HepG2 (cell line): ENCODE data around the gene KDM5B. TPM values are rescaled to one million over a fixed set of nuclear protein-coding genes. Genes with fewer than 3 reads are reported as not detected.

ENCODE experiments used
- NFE2L1 ChIP-seq: sonication (generic); formaldehyde crosslinking; IDR thresholded peaks from 2 replicates; pipeline ENCODE4 v1.4.0; 2020; ENCODE audit warnings: missing genetic modification reagents, mild to moderate bottlenecking, borderline replicate concordance
- PAWR ChIP-seq: sonication (generic); formaldehyde crosslinking; IDR thresholded peaks from 2 replicates; pipeline ENCODE4 v1.4.0; 2020; ENCODE audit warnings: missing genetic modification reagents, mild to moderate bottlenecking, borderline replicate concordance
- POLR2AphosphoS2 ChIP-seq: IDR thresholded peaks from 2 replicates; pipeline ENCODE4 v1.6.1; 2011; ENCODE audit warnings: low read depth, low read length, improper control_type of control experiment
- RARG ChIP-seq: sonication (generic); formaldehyde crosslinking; IDR thresholded peaks from 2 replicates; pipeline ENCODE4 v1.4.0; 2020; ENCODE audit warnings: low read depth, mild to moderate bottlenecking, missing genetic modification reagents
- SIX4 ChIP-seq: sonication (generic); formaldehyde crosslinking; IDR thresholded peaks from 2 replicates; pipeline ENCODE4 v1.4.0; 2020; ENCODE audit warnings: missing genetic modification reagents
- SP2 ChIP-seq: sonication (generic); formaldehyde crosslinking; IDR thresholded peaks from 2 replicates; pipeline ENCODE4 v1.5.1; 2020; ENCODE audit warnings: mild to moderate bottlenecking, missing genetic modification reagents
- ZKSCAN1 ChIP-seq: fragments of 150-350 bp; IDR thresholded peaks from 2 replicates; pipeline ENCODE4 v1.6.1; 2014; ENCODE audit warnings: low read length
- ZNF33A ChIP-seq: sonication (generic); formaldehyde crosslinking; IDR thresholded peaks from 2 replicates; pipeline ENCODE4 v1.5.1; 2020; ENCODE audit warnings: missing genetic modification reagents, mild to moderate bottlenecking, moderate library complexity, borderline replicate concordance
- ZNF557 ChIP-seq: sonication (generic); formaldehyde crosslinking; IDR thresholded peaks from 2 replicates; pipeline ENCODE4 v1.4.0; 2020; ENCODE audit warnings: missing genetic modification reagents
- ZNF598 ChIP-seq: sonication (generic); formaldehyde crosslinking; IDR thresholded peaks from 2 replicates; pipeline ENCODE4 v1.5.1; 2020; ENCODE audit warnings: mild to moderate bottlenecking, missing genetic modification reagents, borderline replicate concordance
- ZNF792 ChIP-seq: IDR thresholded peaks from 2 replicates; pipeline ENCODE4 v1.6.1; 2016
- ZNF841 ChIP-seq: sonication (generic); formaldehyde crosslinking; IDR thresholded peaks from 2 replicates; pipeline ENCODE4 v1.8.1; 2023; ENCODE audit warnings: missing genetic modification reagents, borderline replicate concordance
- polyA plus RNA-seq, 8 experiments: library from polyadenylated mRNA; depleted of rRNA in 3 of 8; stranded (reverse) in 7 of 8; unstranded in 1 of 8; fragments of >200 nt; fragmentation: Illumina TruSeq in 4 of 8; extraction: Trizol in 4 of 8; gene quantifications; 2 replicates each; pipeline versions ENCODE4 v1.2.1 to v1.2.3, GENCODE V29; 2011 to 2016; ENCODE audit warnings: low read depth in 4 of 8, missing spikeins in 1 of 8, mixed read lengths in 1 of 8; ENCODE audit not compliant: insufficient read depth in 1 of 8
- total RNA-seq, 5 experiments: library from RNA; depleted of rRNA; stranded (reverse); fragments of >200 nt; fragmentation: Illumina TruSeq; extraction: Trizol; gene quantifications; 2 replicates each; pipeline ENCODE4 v1.2.3, GENCODE V29; 2016; ENCODE audit warnings: low read depth in 1 of 5
- TF ChIP-seq, protein P1 (sequence below): IDR thresholded peaks from 2 replicates; pipeline ENCODE4 v1.6.1; 2018; ENCODE audit warnings: missing genetic modification reagents, mild to moderate bottlenecking, missing compliant biosample characterization
- TF ChIP-seq, protein P2 (sequence below): sonication (generic); formaldehyde crosslinking; IDR thresholded peaks from 2 replicates; pipeline ENCODE4 v1.4.0; 2020; ENCODE audit warnings: missing genetic modification reagents, borderline replicate concordance
- TF ChIP-seq, protein P3 (sequence below): sonication (generic); formaldehyde crosslinking; IDR thresholded peaks from 2 replicates; pipeline ENCODE4 v1.5.1; 2020; ENCODE audit warnings: missing genetic modification reagents, mild to moderate bottlenecking, borderline replicate concordance
- TF ChIP-seq, protein P4 (sequence below): sonication (generic); formaldehyde crosslinking; IDR thresholded peaks from 2 replicates; pipeline ENCODE4 v1.5.1; 2020; ENCODE audit warnings: mild to moderate bottlenecking, missing genetic modification reagents, borderline replicate concordance

Gene KDM5B
- total and polyA plus RNA-seq, 2 of the 13 experiments (the other 11 are each of a cell fraction or from before 2014, with no cell fraction given) = 34.2 to 35.4 TPM

DNA sequence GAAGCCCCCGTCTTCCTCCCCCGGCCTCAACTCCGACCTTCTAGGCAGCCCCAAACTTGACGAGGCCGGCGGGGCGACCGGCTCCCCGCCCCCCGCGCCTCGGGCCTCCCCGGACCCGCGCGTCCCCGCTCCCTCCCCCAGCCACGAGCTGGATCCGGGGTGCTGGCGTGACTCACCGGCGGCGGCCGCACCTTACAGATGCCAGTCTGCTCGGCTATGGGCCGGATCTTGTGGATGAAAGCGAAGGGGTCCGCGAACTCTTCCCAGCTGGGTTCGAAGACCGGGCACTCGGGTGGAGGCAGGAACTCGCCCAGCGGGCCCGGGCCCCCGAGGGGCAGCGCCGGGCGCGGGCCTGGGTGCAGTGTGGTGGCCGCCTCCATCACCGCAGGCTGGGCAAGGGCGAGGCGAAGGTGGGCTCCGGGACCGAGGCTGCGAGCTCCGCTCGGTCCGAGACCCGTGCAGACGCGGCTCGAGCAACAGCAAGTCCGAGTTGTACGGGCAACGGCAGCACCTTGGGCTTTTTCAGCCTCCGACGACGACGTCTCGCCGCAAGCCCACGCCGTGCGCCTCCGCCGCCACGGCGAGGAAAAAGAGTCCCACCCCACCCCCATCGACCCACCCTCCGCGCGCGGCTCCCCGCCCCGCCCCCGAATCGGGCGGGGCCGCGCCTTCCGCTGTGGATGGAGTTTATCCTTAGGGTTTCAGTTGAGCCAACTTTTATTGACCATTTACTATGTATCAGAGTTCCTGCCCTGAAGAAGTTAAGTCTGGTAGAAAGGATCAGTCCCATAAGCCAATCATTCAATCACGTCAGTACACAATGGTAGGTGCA lies at the start of gene KDM5B (continued):
- TF ChIP-seq, protein P1, sequence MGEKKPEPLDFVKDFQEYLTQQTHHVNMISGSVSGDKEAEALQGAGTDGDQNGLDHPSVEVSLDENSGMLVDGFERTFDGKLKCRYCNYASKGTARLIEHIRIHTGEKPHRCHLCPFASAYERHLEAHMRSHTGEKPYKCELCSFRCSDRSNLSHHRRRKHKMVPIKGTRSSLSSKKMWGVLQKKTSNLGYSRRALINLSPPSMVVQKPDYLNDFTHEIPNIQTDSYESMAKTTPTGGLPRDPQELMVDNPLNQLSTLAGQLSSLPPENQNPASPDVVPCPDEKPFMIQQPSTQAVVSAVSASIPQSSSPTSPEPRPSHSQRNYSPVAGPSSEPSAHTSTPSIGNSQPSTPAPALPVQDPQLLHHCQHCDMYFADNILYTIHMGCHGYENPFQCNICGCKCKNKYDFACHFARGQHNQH (CRISPR knock-in tag) = peak; percentile 37; the same call in 1 of the 2 replicates
- TF ChIP-seq, protein P2, sequence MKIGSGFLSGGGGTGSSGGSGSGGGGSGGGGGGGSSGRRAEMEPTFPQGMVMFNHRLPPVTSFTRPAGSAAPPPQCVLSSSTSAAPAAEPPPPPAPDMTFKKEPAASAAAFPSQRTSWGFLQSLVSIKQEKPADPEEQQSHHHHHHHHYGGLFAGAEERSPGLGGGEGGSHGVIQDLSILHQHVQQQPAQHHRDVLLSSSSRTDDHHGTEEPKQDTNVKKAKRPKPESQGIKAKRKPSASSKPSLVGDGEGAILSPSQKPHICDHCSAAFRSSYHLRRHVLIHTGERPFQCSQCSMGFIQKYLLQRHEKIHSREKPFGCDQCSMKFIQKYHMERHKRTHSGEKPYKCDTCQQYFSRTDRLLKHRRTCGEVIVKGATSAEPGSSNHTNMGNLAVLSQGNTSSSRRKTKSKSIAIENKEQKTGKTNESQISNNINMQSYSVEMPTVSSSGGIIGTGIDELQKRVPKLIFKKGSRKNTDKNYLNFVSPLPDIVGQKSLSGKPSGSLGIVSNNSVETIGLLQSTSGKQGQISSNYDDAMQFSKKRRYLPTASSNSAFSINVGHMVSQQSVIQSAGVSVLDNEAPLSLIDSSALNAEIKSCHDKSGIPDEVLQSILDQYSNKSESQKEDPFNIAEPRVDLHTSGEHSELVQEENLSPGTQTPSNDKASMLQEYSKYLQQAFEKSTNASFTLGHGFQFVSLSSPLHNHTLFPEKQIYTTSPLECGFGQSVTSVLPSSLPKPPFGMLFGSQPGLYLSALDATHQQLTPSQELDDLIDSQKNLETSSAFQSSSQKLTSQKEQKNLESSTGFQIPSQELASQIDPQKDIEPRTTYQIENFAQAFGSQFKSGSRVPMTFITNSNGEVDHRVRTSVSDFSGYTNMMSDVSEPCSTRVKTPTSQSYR (CRISPR knock-in tag) = peak; percentile 95
- no peak for TF ChIP-seq PAWR (CRISPR knock-in tag)
- TF ChIP-seq ZNF598 = 0 out of 2 replicates have a peak, but pooled peaks have one; percentile 44
- TF ChIP-seq, protein P3, sequence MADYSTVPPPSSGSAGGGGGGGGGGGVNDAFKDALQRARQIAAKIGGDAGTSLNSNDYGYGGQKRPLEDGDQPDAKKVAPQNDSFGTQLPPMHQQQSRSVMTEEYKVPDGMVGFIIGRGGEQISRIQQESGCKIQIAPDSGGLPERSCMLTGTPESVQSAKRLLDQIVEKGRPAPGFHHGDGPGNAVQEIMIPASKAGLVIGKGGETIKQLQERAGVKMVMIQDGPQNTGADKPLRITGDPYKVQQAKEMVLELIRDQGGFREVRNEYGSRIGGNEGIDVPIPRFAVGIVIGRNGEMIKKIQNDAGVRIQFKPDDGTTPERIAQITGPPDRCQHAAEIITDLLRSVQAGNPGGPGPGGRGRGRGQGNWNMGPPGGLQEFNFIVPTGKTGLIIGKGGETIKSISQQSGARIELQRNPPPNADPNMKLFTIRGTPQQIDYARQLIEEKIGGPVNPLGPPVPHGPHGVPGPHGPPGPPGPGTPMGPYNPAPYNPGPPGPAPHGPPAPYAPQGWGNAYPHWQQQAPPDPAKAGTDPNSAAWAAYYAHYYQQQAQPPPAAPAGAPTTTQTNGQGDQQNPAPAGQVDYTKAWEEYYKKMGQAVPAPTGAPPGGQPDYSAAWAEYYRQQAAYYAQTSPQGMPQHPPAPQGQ (CRISPR knock-in tag) = no peak
- no peak for TF ChIP-seq ZNF557 (CRISPR knock-in tag)
- no peak for TF ChIP-seq RARG (CRISPR knock-in tag)
- TF ChIP-seq ZNF33A (CRISPR knock-in tag) = no peak
- peak; percentile 68; the same call in 1 of the 2 replicates for TF ChIP-seq ZNF841 (CRISPR knock-in tag)
- TF ChIP-seq, protein P4, sequence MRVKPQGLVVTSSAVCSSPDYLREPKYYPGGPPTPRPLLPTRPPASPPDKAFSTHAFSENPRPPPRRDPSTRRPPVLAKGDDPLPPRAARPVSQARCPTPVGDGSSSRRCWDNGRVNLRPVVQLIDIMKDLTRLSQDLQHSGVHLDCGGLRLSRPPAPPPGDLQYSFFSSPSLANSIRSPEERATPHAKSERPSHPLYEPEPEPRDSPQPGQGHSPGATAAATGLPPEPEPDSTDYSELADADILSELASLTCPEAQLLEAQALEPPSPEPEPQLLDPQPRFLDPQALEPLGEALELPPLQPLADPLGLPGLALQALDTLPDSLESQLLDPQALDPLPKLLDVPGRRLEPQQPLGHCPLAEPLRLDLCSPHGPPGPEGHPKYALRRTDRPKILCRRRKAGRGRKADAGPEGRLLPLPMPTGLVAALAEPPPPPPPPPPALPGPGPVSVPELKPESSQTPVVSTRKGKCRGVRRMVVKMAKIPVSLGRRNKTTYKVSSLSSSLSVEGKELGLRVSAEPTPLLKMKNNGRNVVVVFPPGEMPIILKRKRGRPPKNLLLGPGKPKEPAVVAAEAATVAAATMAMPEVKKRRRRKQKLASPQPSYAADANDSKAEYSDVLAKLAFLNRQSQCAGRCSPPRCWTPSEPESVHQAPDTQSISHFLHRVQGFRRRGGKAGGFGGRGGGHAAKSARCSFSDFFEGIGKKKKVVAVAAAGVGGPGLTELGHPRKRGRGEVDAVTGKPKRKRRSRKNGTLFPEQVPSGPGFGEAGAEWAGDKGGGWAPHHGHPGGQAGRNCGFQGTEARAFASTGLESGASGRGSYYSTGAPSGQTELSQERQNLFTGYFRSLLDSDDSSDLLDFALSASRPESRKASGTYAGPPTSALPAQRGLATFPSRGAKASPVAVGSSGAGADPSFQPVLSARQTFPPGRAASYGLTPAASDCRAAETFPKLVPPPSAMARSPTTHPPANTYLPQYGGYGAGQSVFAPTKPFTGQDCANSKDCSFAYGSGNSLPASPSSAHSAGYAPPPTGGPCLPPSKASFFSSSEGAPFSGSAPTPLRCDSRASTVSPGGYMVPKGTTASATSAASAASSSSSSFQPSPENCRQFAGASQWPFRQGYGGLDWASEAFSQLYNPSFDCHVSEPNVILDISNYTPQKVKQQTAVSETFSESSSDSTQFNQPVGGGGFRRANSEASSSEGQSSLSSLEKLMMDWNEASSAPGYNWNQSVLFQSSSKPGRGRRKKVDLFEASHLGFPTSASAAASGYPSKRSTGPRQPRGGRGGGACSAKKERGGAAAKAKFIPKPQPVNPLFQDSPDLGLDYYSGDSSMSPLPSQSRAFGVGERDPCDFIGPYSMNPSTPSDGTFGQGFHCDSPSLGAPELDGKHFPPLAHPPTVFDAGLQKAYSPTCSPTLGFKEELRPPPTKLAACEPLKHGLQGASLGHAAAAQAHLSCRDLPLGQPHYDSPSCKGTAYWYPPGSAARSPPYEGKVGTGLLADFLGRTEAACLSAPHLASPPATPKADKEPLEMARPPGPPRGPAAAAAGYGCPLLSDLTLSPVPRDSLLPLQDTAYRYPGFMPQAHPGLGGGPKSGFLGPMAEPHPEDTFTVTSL = no peak
- TF ChIP-seq POLR2AphosphoS2 = no peak
- TF ChIP-seq ZNF792 (CRISPR knock-in tag) = peak; percentile 81
- TF ChIP-seq SIX4 (CRISPR knock-in tag) = peak; percentile 29; the same call in 1 of the 2 replicates
- TF ChIP-seq NFE2L1 = no peak
- TF ChIP-seq SP2 (CRISPR knock-in tag) = peak; percentile 40; the same call in 1 of the 2 replicates
- TF ChIP-seq ZKSCAN1 = no peak
